ENCODE data around the gene KIF23.

The KIF23 gene

GRCh38 chr15:69463182-69463756 lies 49.1 kb downstream of the KIF23 start:
- TF ChIP-seq MAX (IDR thresholded peaks at IDR 0.05) (no peak), YY1 (IDR thresholded peaks at IDR 0.05; ENCODE audit: low read depth) (no peak), NFIC (IDR thresholded peaks at IDR 0.05) (no peak), TEAD4 (IDR thresholded peaks at IDR 0.05) (no peak), REST (IDR thresholded peaks at IDR 0.05; ENCODE audit: low read depth) (no peak), EGR1 (IDR thresholded peaks at IDR 0.05) (no peak), EP300 (IDR thresholded peaks at IDR 0.05; ENCODE audit: borderline replicate concordance) (no peak)
- TF ChIP-seq, protein P1, sequence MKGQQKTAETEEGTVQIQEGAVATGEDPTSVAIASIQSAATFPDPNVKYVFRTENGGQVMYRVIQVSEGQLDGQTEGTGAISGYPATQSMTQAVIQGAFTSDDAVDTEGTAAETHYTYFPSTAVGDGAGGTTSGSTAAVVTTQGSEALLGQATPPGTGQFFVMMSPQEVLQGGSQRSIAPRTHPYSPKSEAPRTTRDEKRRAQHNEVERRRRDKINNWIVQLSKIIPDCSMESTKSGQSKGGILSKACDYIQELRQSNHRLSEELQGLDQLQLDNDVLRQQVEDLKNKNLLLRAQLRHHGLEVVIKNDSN (IDR thresholded peaks at IDR 0.05), result no peak

DNA sequence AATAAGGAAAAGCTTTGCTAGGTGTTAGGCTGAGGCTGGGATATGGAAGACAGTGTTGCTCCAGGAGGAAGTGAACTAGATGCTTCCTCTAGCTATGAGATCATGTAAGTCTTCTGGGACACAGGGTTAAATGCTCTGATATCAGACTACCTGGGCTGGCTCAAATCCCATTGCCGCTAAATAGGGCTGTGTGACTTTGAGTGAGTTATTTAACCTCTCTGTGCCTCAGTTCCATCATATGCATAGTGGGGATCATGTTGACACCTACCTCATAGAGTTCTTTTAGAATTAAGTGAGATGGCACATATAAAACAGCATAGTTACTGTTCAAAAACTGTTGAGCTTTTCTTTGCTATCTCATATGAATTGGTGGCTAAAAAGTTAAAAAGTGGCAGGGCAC lies 51.1 kb downstream of the KIF23 start:
- TF ChIP-seq TCF12 (IDR thresholded peaks at IDR 0.05; ENCODE audit: low read depth), result no peak

DNA sequence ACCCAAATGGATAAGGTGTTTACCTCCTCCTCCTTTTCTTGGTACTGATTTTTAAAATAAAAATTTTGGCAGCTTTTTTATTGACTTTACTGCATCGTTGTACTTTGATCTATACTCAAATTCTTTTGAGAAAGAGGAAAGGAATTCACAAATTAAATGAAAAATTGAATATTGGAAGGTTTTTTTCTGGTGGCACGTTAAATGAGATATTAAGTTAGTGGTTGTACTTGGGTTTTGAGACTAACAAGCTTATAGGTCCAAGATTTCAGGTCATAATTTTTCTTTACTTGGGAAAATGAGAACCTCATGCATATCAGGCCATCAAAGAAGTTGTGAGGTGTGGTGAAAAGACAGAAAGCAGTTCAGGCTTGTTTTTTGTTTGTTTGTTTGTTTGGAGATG lies 52.6 kb downstream of the KIF23 start:
- no peak for TF ChIP-seq TEAD4 (IDR thresholded peaks at IDR 0.05)
- no peak for TF ChIP-seq TAF1 (IDR thresholded peaks at IDR 0.05; ENCODE audit: low read depth)
- TF ChIP-seq ZBTB7A (IDR thresholded peaks at IDR 0.05; ENCODE audit: low read depth), result no peak
- TF ChIP-seq CEBPB (IDR thresholded peaks at IDR 0.05), result no peak
- no peak for TF ChIP-seq REST (IDR thresholded peaks at IDR 0.05; ENCODE audit: low read depth)
- no peak for TF ChIP-seq MAX (IDR thresholded peaks at IDR 0.05)
- TF ChIP-seq FOXM1 (IDR thresholded peaks at IDR 0.05; ENCODE audit: borderline replicate concordance, low read depth), result no peak
- TF ChIP-seq, protein P1 (IDR thresholded peaks at IDR 0.05), result no peak
- TF ChIP-seq NFIC (IDR thresholded peaks at IDR 0.05), result no peak
- TF ChIP-seq CREB1 (IDR thresholded peaks at IDR 0.05; ENCODE audit: low read depth), result no peak
- TF ChIP-seq TCF12 (IDR thresholded peaks at IDR 0.05; ENCODE audit: low read depth), result no peak

GRCh38 chr15:69467636-69468035 lies 53.5 kb downstream of the KIF23 start:
- no peak for TF ChIP-seq CEBPB (IDR thresholded peaks at IDR 0.05)
- TF ChIP-seq ZBTB7A (IDR thresholded peaks at IDR 0.05; ENCODE audit: low read depth), result no peak
- no peak for TF ChIP-seq REST (IDR thresholded peaks at IDR 0.05; ENCODE audit: low read depth)

GRCh38 chr15:69468241-69469121 lies 54.3 kb downstream of the KIF23 start:
- TF ChIP-seq TCF12 (IDR thresholded peaks at IDR 0.05; ENCODE audit: low read depth) (no peak), NFIC (IDR thresholded peaks at IDR 0.05) (no peak), ZBTB7A (IDR thresholded peaks at IDR 0.05; ENCODE audit: low read depth) (no peak), REST (IDR thresholded peaks at IDR 0.05; ENCODE audit: low read depth) (no peak), CEBPB (IDR thresholded peaks at IDR 0.05) (no peak), EP300 (IDR thresholded peaks at IDR 0.05; ENCODE audit: borderline replicate concordance) (no peak), RAD21 (IDR thresholded peaks at IDR 0.05; ENCODE audit: low read depth) (no peak)

Measured in Ishikawa (cell line).